Skeletal muscle tissue (tissue), 1 donor: ENCODE measurements around the gene PRB4. TPM values are rescaled to one million over a fixed set of nuclear protein-coding genes. Genes with fewer than 3 reads are reported as not detected.

Experiments
- total RNA-seq: library from RNA; depleted of rRNA; stranded (reverse); fragments of >200 nt; gene quantifications from one replicate; pipeline ENCODE4 v1.2.3, GENCODE V29; 2014

The PRB4 gene
- total RNA-seq, 1 donor from 2014 or later = not detected

Other genes with a start within 250 kb of the PRB4 start
- 3.1 TPM for gene TAS2R46, start 248.1 kb downstream of the PRB4 start, total RNA-seq
- 11.5 TPM for gene TAS2R43, start 218.1 kb downstream of the PRB4 start, total RNA-seq
- 12.5 TPM for gene TAS2R30, start 175.8 kb downstream of the PRB4 start, total RNA-seq
- gene SMIM10L1, start 139.2 kb downstream of the PRB4 start, total RNA-seq = 4.7 TPM
- not detected for gene TAS2R42, start 123.5 kb downstream of the PRB4 start, total RNA-seq
- not detected for gene PRB3, start 40.7 kb downstream of the PRB4 start, total RNA-seq
- gene PRB2, start 85.1 kb upstream of the PRB4 start, total RNA-seq = not detected